Body of pancreas (tissue), 4 donors: Measurements from ENCODE around the gene WASL.

Source experiments
- POLR2A ChIP-seq, 3 donors: fragments of 450-650 bp; IDR thresholded peaks; one replicate each; pipeline ENCODE4 v1.6.1; 2016; ENCODE audit warnings: antibody characterized with exemption in 3 of 3, mild to moderate bottlenecking in 2 of 3
- TF ChIP-seq, protein P1 (sequence below), 7 experiments: fragments of 450-650 bp in 4 of 7; fragments of 200-600 bp in 3 of 7; sonication (generic) in 3 of 7; IDR thresholded peaks; one replicate each; pipeline ENCODE4 v1.5.1; 2016 to 2019; ENCODE audit warnings: antibody characterized with exemption in 7 of 7

DNA sequence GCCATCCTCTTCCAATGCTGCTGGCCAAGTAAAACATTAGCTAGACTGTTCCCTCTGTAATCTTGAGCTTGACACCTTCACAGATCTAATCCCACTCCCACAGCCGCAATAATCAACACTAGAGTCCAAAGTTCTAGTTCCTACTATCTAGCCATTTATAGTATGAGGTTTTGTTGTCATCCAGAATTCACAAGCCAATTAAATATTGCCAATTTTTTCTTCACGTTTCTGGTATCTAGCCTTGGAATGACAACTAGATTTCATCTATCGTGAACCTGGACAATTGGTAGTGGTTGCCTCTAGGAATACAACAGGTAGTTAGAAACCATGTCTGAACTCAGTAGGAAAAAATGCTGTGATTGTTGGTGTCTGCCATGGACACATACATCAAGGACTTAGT lies 10.4 kb downstream of the WASL start:
- TF ChIP-seq, protein P1, sequence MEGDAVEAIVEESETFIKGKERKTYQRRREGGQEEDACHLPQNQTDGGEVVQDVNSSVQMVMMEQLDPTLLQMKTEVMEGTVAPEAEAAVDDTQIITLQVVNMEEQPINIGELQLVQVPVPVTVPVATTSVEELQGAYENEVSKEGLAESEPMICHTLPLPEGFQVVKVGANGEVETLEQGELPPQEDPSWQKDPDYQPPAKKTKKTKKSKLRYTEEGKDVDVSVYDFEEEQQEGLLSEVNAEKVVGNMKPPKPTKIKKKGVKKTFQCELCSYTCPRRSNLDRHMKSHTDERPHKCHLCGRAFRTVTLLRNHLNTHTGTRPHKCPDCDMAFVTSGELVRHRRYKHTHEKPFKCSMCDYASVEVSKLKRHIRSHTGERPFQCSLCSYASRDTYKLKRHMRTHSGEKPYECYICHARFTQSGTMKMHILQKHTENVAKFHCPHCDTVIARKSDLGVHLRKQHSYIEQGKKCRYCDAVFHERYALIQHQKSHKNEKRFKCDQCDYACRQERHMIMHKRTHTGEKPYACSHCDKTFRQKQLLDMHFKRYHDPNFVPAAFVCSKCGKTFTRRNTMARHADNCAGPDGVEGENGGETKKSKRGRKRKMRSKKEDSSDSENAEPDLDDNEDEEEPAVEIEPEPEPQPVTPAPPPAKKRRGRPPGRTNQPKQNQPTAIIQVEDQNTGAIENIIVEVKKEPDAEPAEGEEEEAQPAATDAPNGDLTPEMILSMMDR (IDR thresholded peaks at IDR 0.05) = no peak
- TF ChIP-seq POLR2A (IDR thresholded peaks at IDR 0.05) = no peak
